HTR-8/SVneo (cell line): Measurements from ENCODE around the gene FHL2.
A peak's percentile ranks its signal among the peaks of the same experiment; 100 is the strongest.

Experiments used
- DNase-seq: peaks from one replicate; pipeline ENCODE4 v3.0.0; 2011; ENCODE audit warnings: low spot score, mixed read lengths; ENCODE audit not compliant: insufficient read length
- FAIRE-seq: peaks from 2 replicates; lab custom pipeline; 2011; peaks lifted over from hg19 to GRCh38; lab: Jason Lieb, UNC

The FHL2 gene

GRCh38 chr2:105401867-105402266 is 3.0 kb upstream of the FHL2 start:
- FAIRE-seq (no peak), DNase-seq (no peak)

- DNase-seq: no peak
- no peak for FAIRE-seq
Measured at GRCh38 chr2:105400138-105400540, 1.3 kb upstream of the FHL2 start.

- no peak for DNase-seq
- no peak for FAIRE-seq
Measured at GRCh38 chr2:105399207-105399861, 483 bp upstream of the FHL2 start.

- FAIRE-seq (no peak), DNase-seq (no peak)
Measured at GRCh38 chr2:105397953-105398335, 907 bp downstream of the FHL2 start.

DNA sequence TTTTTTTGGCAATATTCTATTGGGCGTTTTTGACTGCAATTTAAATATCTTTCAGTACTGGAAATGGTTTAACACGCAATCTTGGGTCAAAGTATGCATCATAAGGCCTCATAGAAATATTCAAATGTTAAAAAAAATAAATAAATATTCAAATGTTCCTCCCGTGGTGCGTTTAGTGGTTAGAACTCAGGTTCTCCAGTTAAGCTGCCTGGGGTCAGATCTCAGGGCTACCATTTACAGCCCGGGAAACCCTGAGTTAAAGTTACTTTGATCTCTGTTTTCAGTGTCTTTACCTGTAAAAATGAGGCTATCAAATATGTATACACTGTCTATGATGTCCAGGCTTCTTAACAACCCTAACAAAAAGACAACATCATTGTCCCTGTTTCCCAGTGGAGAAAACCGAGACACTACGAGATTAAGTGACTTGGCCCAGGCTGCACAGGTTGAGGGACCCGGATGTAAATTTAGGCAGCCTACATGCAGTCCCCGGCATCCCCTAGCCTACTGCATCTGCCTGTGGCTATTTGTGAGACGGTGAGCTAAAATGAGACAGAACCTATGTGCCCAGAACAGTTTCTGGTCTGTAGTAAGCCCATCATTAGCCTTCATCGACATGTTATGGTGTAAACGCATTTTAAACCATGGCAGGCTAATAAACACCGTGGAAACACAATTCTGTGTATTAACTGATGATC is 1.7 kb downstream of the FHL2 start:
- DNase-seq (no peak), FAIRE-seq (no peak)

DNA sequence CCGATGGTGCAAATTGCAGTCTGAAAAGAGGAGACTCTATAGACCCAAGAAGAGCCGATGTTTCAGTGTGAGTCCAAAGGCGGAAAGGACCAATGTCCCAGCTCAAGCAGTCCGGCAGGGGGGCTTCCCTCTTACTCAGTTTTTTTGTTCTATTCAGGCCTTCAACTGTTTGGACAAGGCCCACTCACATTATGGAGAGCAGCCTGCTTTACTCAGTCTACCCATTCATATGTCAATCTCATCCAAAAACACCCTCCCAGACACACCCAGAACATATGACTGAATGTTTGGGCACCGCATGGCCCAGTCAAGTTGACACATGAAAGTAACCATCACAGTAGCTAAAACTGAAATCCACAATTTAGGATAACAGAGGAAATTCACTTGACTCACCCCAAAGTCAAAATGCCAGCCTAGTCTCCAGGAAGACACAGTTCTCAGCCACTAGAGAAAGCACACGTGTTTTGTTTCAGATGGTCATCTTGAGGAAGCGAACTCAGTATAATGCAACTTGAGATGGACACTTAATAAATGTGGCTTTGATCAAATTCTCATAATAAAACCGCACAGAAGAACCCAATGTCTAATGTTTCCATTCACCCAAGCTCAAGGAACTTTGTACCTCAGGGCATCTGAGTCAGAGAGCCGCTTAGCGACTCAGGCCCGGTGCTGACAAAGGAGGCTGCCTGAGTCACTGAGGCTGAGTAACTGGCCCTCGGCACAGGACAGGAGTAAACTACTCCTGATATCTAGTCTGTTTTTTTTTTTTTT is 2.4 kb downstream of the FHL2 start:
- FAIRE-seq (no peak), DNase-seq (peak; percentile 75)

DNA sequence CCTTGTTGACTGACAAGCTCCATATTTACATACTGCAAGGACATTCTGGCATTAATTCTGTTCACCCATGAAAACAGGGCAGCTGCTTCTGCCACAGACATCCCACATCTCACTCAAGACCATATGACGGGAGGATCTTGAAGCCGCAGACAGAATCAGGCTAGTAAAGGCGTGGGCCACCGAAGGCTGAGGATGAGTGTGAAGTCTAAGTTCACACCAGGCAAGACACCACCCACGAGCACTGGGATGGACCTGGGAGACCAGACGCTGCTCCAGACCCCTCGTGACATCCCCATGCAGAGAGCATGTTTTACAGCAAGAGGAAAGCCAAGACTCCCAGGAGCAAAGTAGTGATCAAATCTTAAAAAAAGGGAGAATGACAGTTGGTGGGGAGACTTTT is 3.2 kb downstream of the FHL2 start:
- FAIRE-seq: no peak

GRCh38 chr2:105394951-105395611 is 3.8 kb downstream of the FHL2 start:
- DNase-seq (no peak), FAIRE-seq (no peak)

More for the DNA sequence above, 3.2 kb downstream of the FHL2 start:
- DNase-seq: no peak

DNA sequence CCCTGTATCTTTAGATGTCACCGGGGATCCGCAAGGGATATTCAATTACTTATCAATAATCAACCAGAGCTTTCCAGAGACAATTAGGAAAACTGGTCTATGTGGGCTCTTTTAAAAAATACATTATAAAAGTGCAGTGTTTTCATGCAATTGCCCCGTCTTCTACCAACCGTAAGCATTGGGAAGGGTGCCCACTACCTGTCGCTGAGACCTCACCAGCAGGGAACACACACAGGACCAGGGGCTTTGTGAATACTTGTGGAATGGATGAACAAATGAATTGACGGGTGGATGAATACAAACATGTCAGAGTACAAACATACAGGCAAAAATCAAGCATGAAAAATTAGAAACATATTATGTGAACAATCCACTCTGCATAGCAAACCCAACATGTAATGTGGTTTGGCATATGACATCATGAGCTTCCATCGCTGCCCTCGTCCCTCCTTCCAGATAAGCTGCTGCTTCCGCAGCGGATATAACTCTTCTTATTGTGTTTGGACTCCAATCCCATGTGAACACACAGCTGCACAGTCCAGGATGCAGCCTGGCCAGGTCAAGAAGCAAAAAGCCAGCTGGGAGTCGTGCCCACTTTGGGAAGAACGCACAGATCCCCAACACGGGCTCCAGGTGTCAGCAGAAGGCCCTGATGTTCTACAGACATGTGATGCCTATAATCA is 5.3 kb downstream of the FHL2 start:
- FAIRE-seq (no peak), DNase-seq (no peak)

DNA sequence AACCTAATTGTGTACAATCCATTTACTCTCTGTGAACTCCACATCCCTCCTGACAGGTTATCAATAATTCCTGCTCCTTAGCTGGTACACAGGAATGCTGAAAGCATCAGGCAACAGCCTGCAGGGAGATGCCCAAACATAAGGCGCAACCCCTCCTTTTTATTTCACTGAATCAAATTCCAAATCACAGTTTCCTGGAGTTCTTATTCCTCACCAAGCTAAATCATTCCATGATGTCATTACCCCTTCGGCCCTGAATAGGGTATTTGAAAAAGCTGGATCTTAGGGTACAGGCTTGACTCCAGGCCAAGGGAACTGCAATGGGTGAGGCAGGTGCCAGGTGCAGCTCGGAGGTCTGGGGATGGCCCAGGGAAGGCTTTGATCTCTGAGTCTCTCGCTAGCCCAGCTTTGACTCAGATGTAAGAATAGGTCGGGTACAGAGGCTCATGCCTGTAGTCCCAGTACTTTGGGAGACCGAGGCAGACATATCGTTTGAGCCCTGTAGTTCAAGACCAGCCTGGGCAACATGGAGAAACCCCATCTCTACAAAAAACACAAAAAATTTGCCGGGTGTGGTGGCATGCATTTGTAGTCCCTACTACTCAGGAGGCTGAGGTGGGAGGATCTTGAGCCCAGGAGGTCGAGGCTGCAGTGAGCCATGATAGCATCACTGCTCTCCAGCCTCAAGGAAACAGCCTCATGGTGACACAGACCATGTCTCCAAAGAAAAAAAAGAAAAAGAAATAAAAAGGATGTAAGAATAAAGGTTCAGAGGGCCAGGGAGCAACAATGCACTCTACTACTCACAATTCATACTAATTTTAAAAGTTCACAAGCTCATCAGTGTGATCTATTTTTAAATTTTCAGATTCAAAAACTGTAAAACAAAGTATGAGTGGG is 6.8 kb downstream of the FHL2 start:
- no peak for DNase-seq
- FAIRE-seq: no peak

GRCh38 chr2:105391058-105391627 is 7.7 kb downstream of the FHL2 start:
- FAIRE-seq (peak; percentile 9), DNase-seq (no peak)

- FAIRE-seq (no peak), DNase-seq (no peak)
Measured at GRCh38 chr2:105390454-105390853, 8.4 kb downstream of the FHL2 start.

- FAIRE-seq (no peak), DNase-seq (peak; percentile 67)
Measured at GRCh38 chr2:105388971-105389381, 9.9 kb downstream of the FHL2 start.

DNA sequence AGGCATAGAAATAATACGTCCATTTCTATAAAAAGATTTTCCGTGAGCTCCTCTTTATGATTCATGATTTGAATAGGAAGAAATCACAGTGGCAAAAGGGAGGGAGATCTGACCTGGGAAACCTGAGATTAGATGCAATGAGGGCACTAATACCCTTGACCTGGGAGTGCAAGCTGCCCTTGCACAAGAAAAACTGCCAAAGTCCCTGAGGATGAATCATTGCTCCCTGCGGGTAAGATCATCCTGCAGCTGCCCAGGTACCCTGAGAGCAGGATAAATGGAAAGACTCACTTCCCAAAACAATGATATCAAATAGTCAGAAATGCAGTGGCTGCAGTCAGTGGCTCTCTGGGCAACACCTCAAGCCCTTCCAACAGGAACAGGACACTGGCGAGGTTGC is 11.6 kb downstream of the FHL2 start:
- DNase-seq (no peak), FAIRE-seq (no peak)

DNA sequence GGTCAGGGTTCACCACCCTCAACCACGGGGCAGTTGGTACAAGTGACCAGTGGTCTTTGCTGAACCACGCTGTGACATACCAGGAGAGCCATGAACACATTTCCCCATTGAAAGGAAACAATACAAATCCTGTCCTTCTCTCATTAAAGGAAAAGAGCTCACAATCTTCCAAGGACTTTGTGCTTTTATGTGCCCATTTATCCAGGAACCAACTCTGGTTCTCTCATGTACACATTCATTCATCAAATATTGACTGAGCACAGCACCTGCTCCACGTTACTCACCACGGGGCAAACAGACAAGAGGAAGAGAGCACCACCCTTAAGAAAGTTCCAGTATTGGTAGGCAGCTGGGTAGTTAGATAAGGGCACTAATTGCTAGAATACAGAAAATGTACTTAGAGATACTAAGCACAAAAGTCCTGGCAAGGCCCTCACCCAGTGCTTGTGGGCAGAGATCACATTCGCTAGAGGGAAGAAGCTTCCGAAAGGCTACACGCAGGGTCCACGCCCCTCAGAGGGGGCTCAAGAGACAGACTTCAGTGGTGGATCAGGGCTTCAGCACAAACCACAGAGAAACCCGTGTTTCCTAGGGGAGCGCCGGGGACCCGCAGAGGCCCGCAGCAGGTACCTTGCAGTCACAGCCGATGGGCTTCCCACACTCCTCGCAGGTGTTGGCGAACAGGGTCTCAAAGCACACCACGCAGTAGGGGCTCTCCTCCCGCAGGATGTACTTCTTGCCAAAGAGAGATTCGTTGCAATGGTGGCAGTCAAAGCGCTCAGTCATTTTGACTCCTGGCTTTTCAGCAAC is 12.9 kb downstream of the FHL2 start:
- DNase-seq (no peak), FAIRE-seq (no peak)

DNA sequence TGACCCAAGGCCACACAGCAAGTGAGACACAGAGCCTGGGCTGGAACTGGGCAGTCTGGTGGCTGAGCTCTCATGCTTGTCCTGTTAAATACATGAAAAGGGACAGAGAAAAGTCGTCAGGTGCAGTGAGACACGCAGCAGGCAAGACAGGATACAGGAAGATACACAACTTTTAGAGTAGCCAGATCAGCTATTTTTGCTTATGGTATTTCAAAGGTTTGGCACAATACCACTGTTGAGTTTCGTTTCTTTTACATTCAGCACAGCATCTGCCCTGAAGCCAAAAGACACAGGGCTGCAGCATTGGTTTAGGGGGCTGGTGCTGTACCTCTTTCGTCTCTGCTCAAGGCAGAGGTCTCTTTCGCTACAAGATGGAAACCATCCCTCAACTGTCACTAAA is 14.0 kb downstream of the FHL2 start:
- no peak for DNase-seq
- no peak for FAIRE-seq

GRCh38 chr2:105384216-105384615 is 14.6 kb downstream of the FHL2 start:
- no peak for FAIRE-seq
- no peak for DNase-seq
